Common myeloid progenitor, CD34-positive (primary cell): Measurements from ENCODE around the gene SHCBP1.
"Not testable (repeated sequence)": the region's sequence is repeated elsewhere in the genome, so short reads cannot be mapped to it uniquely, and the experiment has no call there.

ENCODE experiments used
- CTCF ChIA-PET: fragments of 350-600 bp; sonication (Branson Sonifier 250); formaldehyde crosslinking; loops from one replicate; lab custom pipeline; 2021; ENCODE audit warnings: antibody characterized with exemption; lab: Charles Lee
- POLR2A ChIA-PET: fragments of 350-600 bp; sonication (Branson Sonifier 250); formaldehyde crosslinking; loops from one replicate; lab custom pipeline; 2021; ENCODE audit warnings: antibody characterized with exemption; lab: Charles Lee
- DNase-seq, 3 donors: peaks; one replicate each; pipeline versions ENCODE4 v3.0.0 to v3.0.0-alpha.2; 2013
- H3K27ac ChIP-seq, 2 experiments: 1 replicate in 1 of 2; 2 replicates in 1 of 2; pipeline ENCODE4 v1.7.0; 2013; ENCODE audit warnings: inconsistent platforms in 2 of 2, low read length in 2 of 2, mild to moderate bottlenecking in 2 of 2, low read depth in 1 of 2, moderate library complexity in 1 of 2; ENCODE audit not compliant: severe bottlenecking in 2 of 2, insufficient read depth in 1 of 2, poor library complexity in 1 of 2
- H3K27me3 ChIP-seq, 5 experiments: replicated peaks in 2 of 5; 1 replicate in 3 of 5; 2 replicates in 2 of 5; pipeline versions ENCODE4 v1.6.1 to v1.7.0; 2013; ENCODE audit warnings: low read length in 4 of 5, mild to moderate bottlenecking in 2 of 5, moderate library complexity in 2 of 5, inconsistent platforms in 1 of 5; ENCODE audit not compliant: insufficient read depth in 5 of 5, control insufficient read depth in 4 of 5
- H3K36me3 ChIP-seq, 4 experiments: 1 replicate in 2 of 4; 2 replicates in 2 of 4; pipeline versions ENCODE4 v1.6.1 to v1.7.0; 2013; ENCODE audit warnings: low read length in 3 of 4, control low read depth in 1 of 4, mild to moderate bottlenecking in 1 of 4; ENCODE audit not compliant: control insufficient read depth in 4 of 4, insufficient read depth in 4 of 4
- H3K4me1 ChIP-seq, 4 experiments: 1 replicate in 3 of 4; 2 replicates in 1 of 4; pipeline versions ENCODE4 v1.6.1 to v1.7.1; 2013; ENCODE audit warnings: low read length in 3 of 4, mild to moderate bottlenecking in 3 of 4, control low read depth in 1 of 4, inconsistent platforms in 1 of 4, moderate library complexity in 1 of 4; ENCODE audit not compliant: control insufficient read depth in 4 of 4, insufficient read depth in 4 of 4; ENCODE audit errors: control extremely low read depth in 1 of 4
- H3K4me3 ChIP-seq, 7 experiments: 1 replicate in 4 of 7; 2 replicates in 3 of 7; pipeline versions ENCODE4 v1.5.1 to v1.7.0; 2013; ENCODE audit warnings: mild to moderate bottlenecking in 7 of 7, low read length in 6 of 7, moderate library complexity in 6 of 7, inconsistent platforms in 2 of 7, low read depth in 2 of 7, control low read depth in 1 of 7; ENCODE audit not compliant: insufficient read depth in 4 of 7, control insufficient read depth in 1 of 7; ENCODE audit errors: extremely low read depth in 1 of 7
- H3K9me3 ChIP-seq, 5 experiments: 1 replicate in 4 of 5; 2 replicates in 1 of 5; pipeline versions ENCODE4 v1.6.1 to v1.7.1; 2013; ENCODE audit warnings: low read length in 4 of 5, mild to moderate bottlenecking in 2 of 5, inconsistent platforms in 1 of 5, low read depth in 1 of 5, moderate library complexity in 1 of 5; ENCODE audit not compliant: control insufficient read depth in 4 of 5, insufficient read depth in 2 of 5; ENCODE audit errors: control extremely low read depth in 1 of 5
- WGBS: methylation state at CpG from one replicate; pipeline ENCODE4 v1.1.5; 2013; ENCODE audit not compliant: insufficient coverage; 5-methylcytosine and 5-hydroxymethylcytosine counted together

SHCBP1 gene

DNA sequence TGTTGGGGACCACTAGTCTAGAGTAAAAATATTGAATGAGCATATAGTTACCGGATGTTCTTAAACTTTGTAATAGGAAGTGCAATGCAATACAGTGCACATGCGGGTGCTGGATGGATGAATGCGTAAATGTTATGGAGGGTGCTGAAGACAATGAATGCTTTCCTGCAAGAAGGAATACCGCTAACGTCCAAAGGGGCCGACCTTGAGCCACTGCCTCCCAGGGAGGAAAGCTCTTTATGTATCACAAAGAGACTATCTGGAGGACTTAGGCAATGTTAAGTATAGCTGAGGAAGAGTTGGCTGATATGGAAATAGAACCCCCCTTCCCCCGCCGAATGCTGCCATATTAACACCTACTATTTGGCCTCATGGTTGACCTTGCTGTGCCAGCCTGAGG, 27.5 kb upstream of the SHCBP1 start:
- peaks cover 0 to 4% (median 0%) of the 10 kb centered on the region in 5 experiments for H3K9me3 ChIP-seq
- POLR2A ChIA-PET, result interaction anchor here (0.6 kb wide), 1 partner anchor 200 kb away, joined by 4 read pairs; no protein-coding TSS in a partner anchor
- CTCF ChIA-PET, result no interaction called here
- H3K27ac ChIP-seq, result no peak overlapping the region
- no peak overlapping the region for H3K4me3 ChIP-seq
- 96% methylated on average over 4 of the region's 8 CpGs for WGBS
- no peak for DNase-seq
- H3K36me3 ChIP-seq, result peaks cover 0 to 4% (median under 1%) of the 10 kb centered on the region in 4 experiments
- H3K27me3 ChIP-seq, result no peaks in the 10 kb centered on the region
- no peaks in the 10 kb centered on the region for H3K4me1 ChIP-seq

GRCh38 chr16:46638947-46639925, 18.1 kb upstream of the SHCBP1 start:
- POLR2A ChIA-PET, result no interaction called here

GRCh38 chr16:46632778-46633733, 11.9 kb upstream of the SHCBP1 start:
- H3K9me3 ChIP-seq, result no peaks in the 10 kb centered on the region
- no peak overlapping the region for H3K27ac ChIP-seq
- peak in 1 of 3 donors; percentile 1 for DNase-seq
- ChIA-PET POLR2A (no interaction called here), CTCF (no interaction called here)
- no peak overlapping the region for H3K4me3 ChIP-seq
- no peaks in the 10 kb centered on the region for H3K27me3 ChIP-seq
- WGBS, result 96% methylated on average over 29 of the region's 32 CpGs
- H3K36me3 ChIP-seq, result no peaks in the 10 kb centered on the region
- H3K4me1 ChIP-seq, result peaks cover 0 to 6% (median 0%) of the 10 kb centered on the region in 4 experiments

More at GRCh38 chr16:46638947-46639925, 18.1 kb upstream of the SHCBP1 start:
- peaks cover 0 to 5% (median 0%) of the 10 kb centered on the region in 4 experiments for H3K36me3 ChIP-seq
- 100% methylated on average over 7 of the region's 9 CpGs for WGBS
- H3K4me1 ChIP-seq, result no peaks in the 10 kb centered on the region
- no peak overlapping the region for H3K27ac ChIP-seq
- no peak overlapping the region for H3K4me3 ChIP-seq
- CTCF ChIA-PET, result interaction anchor here (0.6 kb wide), 1 partner anchor 261 kb away, joined by 4 read pairs; no protein-coding TSS in a partner anchor
- no peaks in the 10 kb centered on the region for H3K27me3 ChIP-seq
- no peak for DNase-seq
- H3K9me3 ChIP-seq, result no peaks in the 10 kb centered on the region

DNA sequence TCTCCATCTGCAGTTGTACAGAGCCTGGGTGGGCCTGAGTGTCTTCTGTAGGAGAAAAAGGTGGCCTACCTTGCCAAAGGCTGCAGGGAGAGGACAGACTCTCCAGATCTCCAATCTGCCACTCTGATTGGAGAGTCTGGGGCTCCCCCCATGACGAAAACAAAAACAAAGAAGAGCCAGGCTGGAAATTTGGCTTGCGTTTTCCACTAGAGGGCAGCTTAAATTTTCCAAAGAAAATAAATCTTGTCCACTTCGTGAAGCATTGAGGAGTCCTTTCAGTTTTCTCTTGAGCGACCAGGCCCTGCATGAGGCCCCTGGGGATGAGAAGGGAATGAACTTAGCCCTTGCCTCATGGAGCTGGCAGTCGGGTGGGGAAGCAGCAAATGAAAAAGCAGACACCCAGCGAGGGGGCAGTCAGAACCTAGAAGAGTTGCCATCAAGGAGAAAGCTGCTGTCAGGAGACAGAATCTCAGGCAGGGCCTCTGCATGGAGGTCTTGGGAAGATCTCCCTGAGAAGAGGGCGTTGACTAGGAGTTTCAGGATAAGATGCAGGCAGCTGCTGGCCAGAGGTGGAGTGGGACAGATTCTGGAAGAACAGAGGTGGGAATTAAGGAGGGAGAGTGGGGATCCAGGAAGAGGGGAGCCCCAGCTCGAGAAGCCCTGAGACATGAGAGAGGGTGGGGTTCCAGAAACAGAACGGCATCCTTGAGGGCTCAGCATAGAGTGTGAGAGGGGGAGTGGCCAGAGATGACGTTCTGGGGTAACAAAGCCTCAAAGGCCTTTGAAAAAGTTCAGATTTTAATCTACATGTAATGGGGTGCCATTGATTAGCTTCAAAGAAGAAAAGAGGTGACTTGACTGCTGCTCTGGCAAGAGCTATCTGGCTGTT, 8.4 kb upstream of the SHCBP1 start:
- H3K9me3 ChIP-seq, result no peaks in the 10 kb centered on the region
- 60% methylated on average over 10 of the region's 10 CpGs for WGBS
- H3K4me3 ChIP-seq, result no peak overlapping the region
- no peak for DNase-seq
- no peaks in the 10 kb centered on the region for H3K27me3 ChIP-seq
- H3K36me3 ChIP-seq, result no peaks in the 10 kb centered on the region
- H3K27ac ChIP-seq, result no peak overlapping the region
- ChIA-PET CTCF (interaction anchor here (0.6 kb wide), 1 partner anchor 74 kb away, joined by 3 read pairs; no protein-coding TSS in a partner anchor), POLR2A (no interaction called here)
- peaks cover 0 to 6% (median 0%) of the 10 kb centered on the region in 4 experiments for H3K4me1 ChIP-seq

DNA sequence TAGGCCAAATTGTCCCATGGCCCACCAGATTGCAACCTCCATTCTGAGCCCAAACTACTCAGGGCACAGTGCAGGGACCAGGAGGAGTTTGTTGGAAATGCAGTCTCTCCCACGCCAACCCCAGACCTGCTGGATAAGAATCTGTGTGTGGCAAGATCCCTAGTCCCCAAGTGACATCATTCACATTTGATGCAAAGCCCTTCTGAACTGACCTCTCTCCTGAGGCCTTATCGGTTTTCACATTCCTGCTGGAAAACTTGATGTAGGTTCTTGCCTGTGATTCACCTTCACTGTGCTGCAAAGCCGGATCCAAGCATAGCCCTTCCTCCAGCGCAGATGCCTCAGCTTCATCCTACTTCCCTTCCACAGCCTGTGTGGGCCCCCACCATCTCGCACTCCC, 6.6 kb upstream of the SHCBP1 start:
- POLR2A ChIA-PET, result no interaction called here
- CTCF ChIA-PET, result no interaction called here

DNA sequence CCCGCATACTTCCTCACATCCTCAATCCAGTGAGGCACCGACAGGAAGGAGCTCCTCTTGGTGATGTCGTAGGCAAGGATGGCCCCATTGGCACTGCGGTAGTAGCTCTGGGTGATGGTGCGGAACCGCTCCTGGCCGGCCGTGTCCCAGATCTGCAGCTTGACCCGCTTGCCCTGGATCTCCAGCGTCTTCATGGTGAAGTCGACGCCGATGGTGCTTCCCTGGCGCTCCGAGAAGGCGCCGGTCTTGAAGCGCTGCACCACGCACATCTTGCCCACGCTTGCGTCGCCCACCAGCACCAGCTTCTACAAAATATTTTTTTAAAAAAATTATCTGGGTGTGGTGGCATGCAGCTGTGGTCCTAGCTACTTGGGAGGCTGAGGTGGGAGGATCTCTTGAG, 5.5 kb upstream of the SHCBP1 start:
- H3K4me1 ChIP-seq, result peaks cover 0 to 13% (median 2%) of the 10 kb centered on the region in 4 experiments
- H3K27ac ChIP-seq, DNase-seq, H3K36me3 ChIP-seq, H3K27me3 ChIP-seq, POLR2A ChIA-PET, CTCF ChIA-PET, H3K9me3 ChIP-seq, H3K4me3 ChIP-seq: not testable (repeated sequence)
- 97% methylated on average over 8 of the region's 22 CpGs for WGBS

More for the DNA sequence above, 6.6 kb upstream of the SHCBP1 start:
- Histone ChIP-seq H3K4me1 (peaks cover 0 to 6% (median 0%) of the 10 kb centered on the region in 4 experiments), H3K27me3 (no peaks in the 10 kb centered on the region), H3K36me3 (no peaks in the 10 kb centered on the region), H3K27ac (no peak overlapping the region), H3K4me3 (no peak overlapping the region), H3K9me3 (no peaks in the 10 kb centered on the region)
- no peak for DNase-seq
- WGBS, result 81% methylated on average over 4 of the region's 5 CpGs
